Ramos (cell line): ENCODE measurements around the gene HS3ST3A1.

Experiments used
- in situ Hi-C: fragments of 300-500 bp; cut with MboI; formaldehyde crosslinking; loops from one replicate; pipeline ENCODE4 v1.14.3; 2022; ENCODE audit warnings: low sequenced_read_pairs; ENCODE audit not compliant: unreplicated experiment

The HS3ST3A1 gene

DNA sequence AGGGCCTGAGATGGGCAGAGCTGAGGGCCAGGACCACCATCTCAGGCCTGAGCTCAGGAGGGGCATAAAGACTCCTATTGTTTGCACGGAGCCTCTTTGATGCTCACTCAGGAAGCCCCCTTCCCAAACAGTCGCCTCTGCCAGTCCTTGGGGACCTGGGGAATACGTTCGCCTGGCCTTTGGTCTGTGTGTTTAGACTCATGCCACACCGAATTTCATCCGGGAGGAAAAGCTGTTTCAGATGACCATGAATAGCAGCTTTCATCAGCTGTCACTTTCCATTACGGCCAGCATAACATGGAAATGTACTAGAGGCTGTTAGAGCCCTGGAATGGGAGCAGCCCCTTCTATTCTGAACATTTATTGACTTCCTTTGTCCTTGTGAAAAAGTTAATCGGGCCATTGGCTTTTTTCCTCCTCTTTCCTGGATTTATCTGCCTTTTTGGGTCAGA is 139.0 kb downstream of the HS3ST3A1 start:
- in situ Hi-C loops, result no loop called here

GRCh38 chr17:13462146-13462545 is 139.6 kb downstream of the HS3ST3A1 start:
- in situ Hi-C loops, result no loop called here

GRCh38 chr17:13460261-13461000 is 141.3 kb downstream of the HS3ST3A1 start:
- in situ Hi-C loops, result no loop called here

GRCh38 chr17:13457783-13458182 is 143.9 kb downstream of the HS3ST3A1 start:
- in situ Hi-C loops, result no loop called here
